Esophagus muscularis mucosa (tissue), 4 donors: Measurements from ENCODE around the gene SMIM35. TPM values are rescaled to one million over a fixed set of nuclear protein-coding genes. Genes with fewer than 3 reads are reported as not detected.

ENCODE experiments used
- DNase-seq: peaks from one replicate; pipeline ENCODE4 v3.0.0-alpha.2; 2017; ENCODE audit errors: extremely low spot score
- H3K27ac ChIP-seq, 4 donors: fragments of 200-600 bp; sonication (generic); replicated peaks in 1 of 4; 1 replicate in 3 of 4; 2 replicates in 1 of 4; pipeline ENCODE4 v1.5.1; 2016 to 2019; ENCODE audit warnings: mild to moderate bottlenecking in 1 of 4
- H3K27me3 ChIP-seq, 4 donors: fragments of 200-600 bp; sonication (generic); one replicate each; pipeline versions ENCODE4 v1.5.1 to v1.6.0; 2016 to 2019
- H3K36me3 ChIP-seq, 4 donors: fragments of 200-600 bp; sonication (generic); one replicate each; pipeline ENCODE4 v1.5.1; 2016 to 2019
- H3K4me1 ChIP-seq, 4 donors: fragments of 200-600 bp; sonication (generic); one replicate each; pipeline ENCODE4 v1.5.1; 2016 to 2019
- H3K4me3 ChIP-seq, 4 donors: fragments of 200-600 bp; sonication (generic); 1 replicate in 2 of 4; 2 replicates in 2 of 4; pipeline ENCODE4 v1.5.1; 2016 to 2019; ENCODE audit warnings: mild to moderate bottlenecking in 4 of 4, moderate library complexity in 1 of 4
- H3K9me3 ChIP-seq, 4 donors: fragments of 200-600 bp; sonication (generic); 1 replicate in 3 of 4; 2 replicates in 1 of 4; pipeline ENCODE4 v1.5.1; 2016 to 2019
- CTCF ChIP-seq, 3 experiments: fragments of 200-600 bp in 2 of 3; fragments of 450-650 bp in 1 of 3; sonication (generic) in 2 of 3; IDR thresholded peaks; one replicate each; pipeline ENCODE4 v1.5.1; 2017 to 2019; ENCODE audit warnings: antibody characterized with exemption in 3 of 3, mild to moderate bottlenecking in 2 of 3, moderate library complexity in 1 of 3
- EP300 ChIP-seq: sonication (generic); formaldehyde crosslinking; IDR thresholded peaks from one replicate; pipeline ENCODE4 v1.6.1; 2017; ENCODE audit warnings: antibody characterized with exemption
- POLR2A ChIP-seq: fragments of 450-650 bp; IDR thresholded peaks from one replicate; pipeline ENCODE4 v1.6.1; 2017; ENCODE audit warnings: antibody characterized with exemption, moderate library complexity, mild to moderate bottlenecking, low read depth
- POLR2AphosphoS5 ChIP-seq, 2 donors: sonication (generic); formaldehyde crosslinking; IDR thresholded peaks; one replicate each; pipeline ENCODE4 v1.6.1; 2017; ENCODE audit warnings: antibody characterized with exemption in 2 of 2
- WGBS: methylation state at CpG from one replicate; pipeline ENCODE4 v1.1.5; 2018; 5-methylcytosine and 5-hydroxymethylcytosine counted together
- intact Hi-C: fragments of 100-400 bp; cut with DNase I; formaldehyde crosslinking; loops from one replicate; pipeline ENCODE4 v1.15.1; 2023
- total RNA-seq, 4 donors: library from RNA; depleted of rRNA; stranded (reverse); fragments of >200 nt; gene quantifications; one replicate each; pipeline versions ENCODE4 v1.1.0 to v1.2.1, GENCODE V29; 2016

SMIM35 gene
- total RNA-seq, 4 donors from 2014 or later: not detected

GRCh38 chr11:118104491-118104890 is 17.7 kb upstream of the SMIM35 start:
- H3K36me3 ChIP-seq: no peaks in the 10 kb centered on the region
- no peaks in the 10 kb centered on the region for H3K9me3 ChIP-seq
- 85% methylated on average over 6 of the region's 6 CpGs for WGBS
- TF ChIP-seq POLR2A (no peak), EP300 (no peak), POLR2AphosphoS5 (IDR thresholded peaks at IDR 0.05) (no peak), CTCF (IDR thresholded peaks at IDR 0.05) (no peak)
- intact Hi-C loops: no loop called here
- H3K4me1 ChIP-seq: peaks cover 0 to 14% (median 0%) of the 10 kb centered on the region in 4 donors
- no peaks in the 10 kb centered on the region for H3K27me3 ChIP-seq
- H3K4me3 ChIP-seq: no peak overlapping the region
- no peak overlapping the region for H3K27ac ChIP-seq
- no peak for DNase-seq

- no peak for TF ChIP-seq EP300
- no peak for TF ChIP-seq CTCF (IDR thresholded peaks at IDR 0.05)
- no peak for TF ChIP-seq POLR2AphosphoS5 (IDR thresholded peaks at IDR 0.05)
- no peak for TF ChIP-seq POLR2A
- Histone ChIP-seq H3K4me3 (no peak overlapping the region), H3K4me1 (peaks cover 0 to 7% (median 0%) of the 10 kb centered on the region in 4 donors), H3K36me3 (no peaks in the 10 kb centered on the region), H3K27me3 (peaks cover 0 to 5% (median 0%) of the 10 kb centered on the region in 4 donors), H3K27ac (no peak overlapping the region), H3K9me3 (no peaks in the 10 kb centered on the region)
- no peak for DNase-seq
- intact Hi-C loops: no loop called here
- WGBS: 82% methylated on average over 12 of the region's 13 CpGs
Observed at GRCh38 chr11:118102721-118103261, 16.0 kb upstream of the SMIM35 start.

GRCh38 chr11:118100691-118101232 is 14.0 kb upstream of the SMIM35 start:
- no peaks in the 10 kb centered on the region for H3K36me3 ChIP-seq
- no peak overlapping the region for H3K27ac ChIP-seq
- H3K27me3 ChIP-seq: peaks cover 0 to 10% (median 0%) of the 10 kb centered on the region in 4 donors
- TF ChIP-seq CTCF (IDR thresholded peaks at IDR 0.05) (no peak), EP300 (no peak), POLR2AphosphoS5 (IDR thresholded peaks at IDR 0.05) (no peak)
- no peaks in the 10 kb centered on the region for H3K9me3 ChIP-seq
- peaks cover 0 to 7% (median 0%) of the 10 kb centered on the region in 4 donors for H3K4me1 ChIP-seq
- H3K4me3 ChIP-seq: no peak overlapping the region
- WGBS: 68% methylated on average over 3 of the region's 3 CpGs
- intact Hi-C loops: no loop called here
- no peak for DNase-seq

- intact Hi-C loops: no loop called here
- Histone ChIP-seq H3K4me1 (peaks cover 0 to 7% (median 0%) of the 10 kb centered on the region in 4 donors), H3K27ac (no peak overlapping the region), H3K36me3 (no peaks in the 10 kb centered on the region), H3K9me3 (no peaks in the 10 kb centered on the region), H3K27me3 (peaks cover 0 to 10% (median 0%) of the 10 kb centered on the region in 4 donors), H3K4me3 (no peak overlapping the region)
- no peak for TF ChIP-seq EP300
- no peak for TF ChIP-seq CTCF (IDR thresholded peaks at IDR 0.05)
- no peak for TF ChIP-seq POLR2A
- no peak for TF ChIP-seq POLR2AphosphoS5 (IDR thresholded peaks at IDR 0.05)
- 85% methylated on average over 9 of the region's 10 CpGs for WGBS
- DNase-seq: no peak
Observed at GRCh38 chr11:118099838-118100556, 13.2 kb upstream of the SMIM35 start.
